Lower leg skin (tissue), 4 donors: Measurements from ENCODE around the gene TESK2. TPM values are rescaled to one million over a fixed set of nuclear protein-coding genes. Genes with fewer than 3 reads are reported as not detected.

ENCODE experiments used
- DNase-seq, 2 donors: peaks; one replicate each; pipeline ENCODE4 v3.0.0-alpha.2; 2019; ENCODE audit warnings: low spot score in 2 of 2
- H3K4me3 ChIP-seq: fragments of 200-600 bp; sonication (generic); 2 replicates; pipeline ENCODE4 v1.5.1; 2017; ENCODE audit warnings: mild to moderate bottlenecking, low read depth; ENCODE audit not compliant: poor library complexity, severe bottlenecking
- POLR2A ChIP-seq, 2 donors: fragments of 450-650 bp; IDR thresholded peaks; one replicate each; pipeline ENCODE4 v1.6.1; 2016 to 2017; ENCODE audit warnings: antibody characterized with exemption in 2 of 2, mild to moderate bottlenecking in 1 of 2, moderate library complexity in 1 of 2
- WGBS, 2 donors: methylation state at CpG; one replicate each; pipeline ENCODE4 v1.1.5; 2018; 5-methylcytosine and 5-hydroxymethylcytosine counted together
- intact Hi-C: fragments of 100-400 bp; cut with DNase I; formaldehyde crosslinking; loops from one replicate; pipeline ENCODE4 v1.15.0; 2023; ENCODE audit warnings: low total_unique reads
- total RNA-seq, 4 donors: library from RNA; depleted of rRNA; stranded (reverse); fragments of >200 nt; gene quantifications; one replicate each; pipeline ENCODE4 v1.1.0, GENCODE V29; 2016
- TF ChIP-seq, protein P1 (sequence below), 3 donors: fragments of 450-650 bp; IDR thresholded peaks; one replicate each; pipeline ENCODE4 v1.5.1; 2016; ENCODE audit warnings: antibody characterized with exemption in 3 of 3, mild to moderate bottlenecking in 3 of 3, moderate library complexity in 2 of 3

Gene TESK2
- total RNA-seq, 4 donors from 2014 or later = 16.9 to 23.8 (median 20.0) TPM

DNA sequence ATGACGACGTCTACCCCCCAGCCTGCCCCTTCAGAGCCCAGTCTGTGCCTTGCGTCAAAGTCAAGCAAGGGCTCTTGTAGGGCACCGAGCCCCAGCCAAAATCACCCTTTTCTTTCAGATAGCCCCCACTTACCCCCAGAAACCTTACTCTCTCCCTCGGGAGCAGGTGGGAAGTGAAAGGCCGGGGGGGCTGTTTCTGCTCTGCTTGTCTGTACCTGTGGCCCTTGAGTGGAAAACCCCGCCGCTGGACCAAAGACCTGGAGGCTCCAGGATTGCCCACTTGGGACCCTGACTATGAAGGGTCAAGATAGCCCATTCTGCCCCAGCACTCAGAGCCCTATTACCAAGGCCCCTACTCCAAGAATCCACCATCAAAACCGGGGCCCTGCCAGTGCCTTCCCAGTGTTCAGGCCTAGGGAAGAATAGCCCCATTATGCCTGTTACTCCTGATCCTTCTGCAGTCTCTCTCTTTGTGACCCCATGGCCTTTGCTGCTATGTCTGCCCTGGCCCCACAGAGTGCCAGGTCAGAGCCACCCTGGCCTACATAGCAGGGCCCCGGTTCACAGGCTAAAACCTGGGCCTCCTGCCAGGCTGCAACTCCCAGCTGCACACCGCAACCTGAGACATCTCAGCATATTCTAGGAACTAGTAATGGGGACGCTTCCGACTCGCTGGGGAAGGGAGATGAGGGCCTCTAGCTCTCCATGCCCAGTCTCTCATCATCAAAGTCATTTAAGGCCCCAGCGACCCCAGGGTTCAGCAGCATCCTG, 186.5 kb downstream of the TESK2 start:
- TF ChIP-seq POLR2A (IDR thresholded peaks at IDR 0.05) = no peak
- TF ChIP-seq, protein P1, sequence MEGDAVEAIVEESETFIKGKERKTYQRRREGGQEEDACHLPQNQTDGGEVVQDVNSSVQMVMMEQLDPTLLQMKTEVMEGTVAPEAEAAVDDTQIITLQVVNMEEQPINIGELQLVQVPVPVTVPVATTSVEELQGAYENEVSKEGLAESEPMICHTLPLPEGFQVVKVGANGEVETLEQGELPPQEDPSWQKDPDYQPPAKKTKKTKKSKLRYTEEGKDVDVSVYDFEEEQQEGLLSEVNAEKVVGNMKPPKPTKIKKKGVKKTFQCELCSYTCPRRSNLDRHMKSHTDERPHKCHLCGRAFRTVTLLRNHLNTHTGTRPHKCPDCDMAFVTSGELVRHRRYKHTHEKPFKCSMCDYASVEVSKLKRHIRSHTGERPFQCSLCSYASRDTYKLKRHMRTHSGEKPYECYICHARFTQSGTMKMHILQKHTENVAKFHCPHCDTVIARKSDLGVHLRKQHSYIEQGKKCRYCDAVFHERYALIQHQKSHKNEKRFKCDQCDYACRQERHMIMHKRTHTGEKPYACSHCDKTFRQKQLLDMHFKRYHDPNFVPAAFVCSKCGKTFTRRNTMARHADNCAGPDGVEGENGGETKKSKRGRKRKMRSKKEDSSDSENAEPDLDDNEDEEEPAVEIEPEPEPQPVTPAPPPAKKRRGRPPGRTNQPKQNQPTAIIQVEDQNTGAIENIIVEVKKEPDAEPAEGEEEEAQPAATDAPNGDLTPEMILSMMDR (IDR thresholded peaks at IDR 0.05) = no peak
- DNase-seq = peak; percentile 28 to 86
- 35 to 44% methylated on average over 12 to 15 of the region's 15 CpGs for WGBS, 2 donors
- intact Hi-C loops = loop anchor here (2.0 to 5.0 kb wide), 2 partner anchors 34 to 292 kb away; partner anchors contain the start of genes HECTD3 and UROD
- H3K4me3 ChIP-seq = peak overlapping the region; percentile 64

GRCh38 chr1:45303520-45304310, 187.2 kb downstream of the TESK2 start:
- TF ChIP-seq, protein P1 (IDR thresholded peaks at IDR 0.05) = no peak
- TF ChIP-seq POLR2A (IDR thresholded peaks at IDR 0.05) = no peak
- peak; percentile 98 to 100 for DNase-seq
- intact Hi-C loops = loop anchor here (2.0 to 5.0 kb wide), 2 partner anchors 35 to 291 kb away; partner anchors contain the start of genes HECTD3 and UROD
- 1% methylated on average over 51 to 68 of the region's 68 CpGs for WGBS, 2 donors
- peak overlapping the region; percentile 64 for H3K4me3 ChIP-seq

DNA sequence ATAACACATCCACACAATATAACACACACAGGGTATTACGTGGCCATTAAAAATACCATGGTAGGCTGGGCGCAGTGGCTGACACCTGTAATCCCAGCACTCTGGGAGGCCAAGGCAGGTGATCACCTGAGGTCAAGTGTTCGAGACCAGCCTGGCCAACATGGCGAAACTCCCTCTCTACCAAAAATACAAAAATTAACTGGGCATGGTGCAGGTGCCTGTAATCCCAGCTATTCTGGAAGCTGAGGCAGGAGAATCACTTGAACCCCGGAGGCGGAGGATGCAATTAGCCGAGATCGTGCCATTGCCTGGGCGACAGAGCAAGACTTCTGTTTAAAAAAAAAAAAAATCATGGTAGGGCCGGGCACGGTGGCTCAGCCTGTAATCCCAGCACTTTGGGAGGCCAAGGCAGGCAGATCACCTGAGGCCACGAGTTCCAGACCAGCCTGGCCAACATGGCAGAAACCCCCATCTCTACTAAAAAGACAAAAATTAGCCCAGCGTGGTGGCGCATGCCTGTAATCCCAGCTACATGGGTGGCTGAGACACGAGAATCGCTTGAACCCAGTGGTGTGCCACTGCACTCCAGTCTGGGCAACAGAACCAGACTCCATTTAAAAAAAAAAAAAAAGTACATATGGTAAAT, 188.3 kb downstream of the TESK2 start:
- TF ChIP-seq, protein P1 (IDR thresholded peaks at IDR 0.05) = no peak
- TF ChIP-seq POLR2A (IDR thresholded peaks at IDR 0.05) = no peak
- DNase-seq = peak in 1 of 2 donors; percentile 81
- intact Hi-C loops = loop anchor here (5.0 kb wide), 1 partner anchor 290 kb away; the partner anchor contains the start of genes HECTD3 and UROD
- 78 to 80% methylated on average over 16 of the region's 16 CpGs for WGBS, 2 donors
- no peak overlapping the region for H3K4me3 ChIP-seq

DNA sequence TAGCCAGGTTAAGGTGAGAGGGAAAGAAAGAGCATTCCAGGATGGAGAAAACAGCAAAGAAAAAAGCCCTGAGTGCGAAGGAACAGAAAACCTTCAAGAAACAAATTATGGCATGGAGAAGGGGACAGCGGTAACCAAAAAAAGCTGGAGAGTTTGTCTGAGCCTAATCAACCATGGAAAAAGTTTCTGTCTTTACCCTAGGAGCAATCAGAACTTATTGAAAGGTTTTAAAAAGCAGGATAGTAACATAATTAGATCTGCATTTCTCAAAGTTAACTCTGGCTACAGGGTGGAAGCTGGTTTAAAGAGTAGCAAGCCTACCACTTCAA, 190.3 kb downstream of the TESK2 start:
- TF ChIP-seq, protein P1 (IDR thresholded peaks at IDR 0.05) = no peak
- TF ChIP-seq POLR2A (IDR thresholded peaks at IDR 0.05) = no peak
- no peak for DNase-seq
- H3K4me3 ChIP-seq = no peak overlapping the region
- WGBS, 2 donors = 74% methylated on average over 2 of the region's 2 CpGs
- intact Hi-C loops = loop anchor here (5.0 kb wide), 1 partner anchor 288 kb away; the partner anchor contains the start of genes HECTD3 and UROD

DNA sequence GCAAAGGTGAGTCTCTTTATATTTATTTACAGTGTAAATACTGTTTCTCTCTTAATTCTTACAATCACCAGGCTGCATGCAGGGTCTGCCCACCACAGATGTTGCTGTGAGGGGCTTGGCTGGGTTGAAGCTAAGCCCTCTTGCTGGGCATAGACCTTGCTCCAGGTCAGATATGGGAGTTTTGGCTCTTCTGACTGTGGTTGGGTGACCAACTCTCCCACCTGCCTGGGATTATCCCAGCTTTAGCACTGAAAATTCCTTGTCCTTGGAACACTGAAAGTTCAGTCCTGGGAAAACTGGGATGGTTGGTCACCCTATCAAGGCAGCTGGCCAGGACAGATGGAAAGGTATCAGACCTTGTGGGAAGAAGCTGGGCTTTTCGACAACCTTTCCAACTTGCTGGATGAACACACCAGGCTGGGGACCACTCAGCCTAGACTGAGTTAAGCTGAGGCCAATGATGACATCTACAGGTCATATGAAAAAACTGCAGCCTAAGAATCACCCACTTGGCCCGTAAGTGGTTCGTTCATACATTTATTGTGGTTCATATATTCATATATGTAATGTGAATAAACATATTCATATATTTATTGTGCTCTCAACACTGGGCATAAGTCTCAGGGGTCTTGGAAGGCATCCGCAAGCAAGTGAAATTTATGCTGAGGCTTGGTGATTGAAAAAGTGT, 190.8 kb downstream of the TESK2 start:
- TF ChIP-seq POLR2A (IDR thresholded peaks at IDR 0.05) = no peak
- TF ChIP-seq, protein P1 (IDR thresholded peaks at IDR 0.05) = peak in 1 of 3 donors; percentile 18
- intact Hi-C loops = loop anchor here (5.0 to 10.0 kb wide), 3 partner anchors 278 to 465 kb away; partner anchors contain the start of genes HECTD3 and UROD
- 7 to 12% methylated on average over 4 of the region's 4 CpGs for WGBS, 2 donors
- DNase-seq = no peak
- H3K4me3 ChIP-seq = no peak overlapping the region
